Raji (cell line): Measurements from ENCODE around the gene NME4.

Experiments
- POLR2A ChIP-seq: IDR thresholded peaks from 2 replicates; pipeline ENCODE4 v1.6.1; 2011; ENCODE audit warnings: low read depth, low read length, control low read depth; ENCODE audit not compliant: insufficient read depth

Gene NME4

GRCh38 chr16:401468-402348, 4.7 kb downstream of the NME4 start, which contains the start of gene DECR2:
Gene DECR2, plus strand, starts transcription at chr16:401885. Its CDS starts 79 bp downstream, at chr16:401964.
- peak; percentile 87 for TF ChIP-seq POLR2A

- no peak for TF ChIP-seq POLR2A
These were observed 8.0 kb downstream of the NME4 start for GRCh38 chr16:404971-405486.

GRCh38 chr16:405548-406506, 8.8 kb downstream of the NME4 start:
- TF ChIP-seq POLR2A: no peak

- no peak for TF ChIP-seq POLR2A
These were observed 10.3 kb downstream of the NME4 start for GRCh38 chr16:407253-407652.

GRCh38 chr16:410516-411178, 13.6 kb downstream of the NME4 start:
- TF ChIP-seq POLR2A: no peak

- TF ChIP-seq POLR2A: no peak
These were observed 14.7 kb downstream of the NME4 start for GRCh38 chr16:411576-412265.

- no peak for TF ChIP-seq POLR2A
These were observed 17.6 kb downstream of the NME4 start for GRCh38 chr16:414395-415169.

GRCh38 chr16:424033-424622, 27.1 kb downstream of the NME4 start:
- TF ChIP-seq POLR2A: no peak

- TF ChIP-seq POLR2A: no peak
These were observed 27.7 kb downstream of the NME4 start for GRCh38 chr16:424623-425081.

GRCh38 chr16:425082-425718, 28.2 kb downstream of the NME4 start, which contains the start of gene RAB11FIP3:
Gene RAB11FIP3, plus strand, starts transcription at chr16:425649. Its CDS starts 358 bp downstream, at chr16:426007.
- TF ChIP-seq POLR2A: peak; percentile 88

GRCh38 chr16:425740-426114, 28.7 kb downstream of the NME4 start:
- no peak for TF ChIP-seq POLR2A

- TF ChIP-seq POLR2A: no peak; the same call in 1 of the 2 replicates
These were observed 29.3 kb downstream of the NME4 start for GRCh38 chr16:426115-426905.
